IMR-90 (cell line): ENCODE measurements around the gene FBXL13. TPM values are rescaled to one million over a fixed set of nuclear protein-coding genes. Genes with fewer than 3 reads are reported as not detected.

Experiments used
- ATAC-seq: fragments of 200-7000 bp; cut with Tn5 transposase; 2 replicates; pipeline ENCODE4 v1.9.1; 2020; ENCODE audit warnings: low read depth, mild to moderate bottlenecking, moderate library complexity
- BruUV-seq: library from RNA; stranded (reverse); fragments of 400-500 nt; replicated peaks from 2 replicates; lab custom pipeline; 2021; lab: Mats Ljungman, UMichigan
- CTCF ChIA-PET: fragments of 300-600 bp; formaldehyde crosslinking; extraction: SDS; loops from one replicate; lab custom pipeline; 2021; ENCODE audit warnings: antibody characterized with exemption; lab: Yijun Ruan, JAX
- POLR2A ChIA-PET: fragments of 300-600 bp; sonication (Branson Sonifier 250); formaldehyde crosslinking; loops from one replicate; lab custom pipeline; 2022; ENCODE audit warnings: antibody characterized with exemption; ENCODE audit not compliant: unreplicated experiment; lab: Charles Lee
- DNase-seq: peaks from one replicate; pipeline ENCODE4 v3.0.0; 2013
- H2AFZ ChIP-seq: replicated peaks from 2 replicates; pipeline ENCODE3; 2013; ENCODE audit warnings: low read length, mild to moderate bottlenecking; ENCODE audit not compliant: poor library complexity
- H2AK5ac ChIP-seq: 2 replicates; pipeline ENCODE4 v1.6.1; 2013; ENCODE audit warnings: low read depth, low read length, inconsistent platforms
- H2AK9ac ChIP-seq: replicated peaks from 2 replicates; pipeline ENCODE3; 2013; ENCODE audit warnings: mild to moderate bottlenecking, low read depth, low read length, moderate library complexity; ENCODE audit not compliant: poor library complexity
- H2BK120ac ChIP-seq: 2 replicates; pipeline ENCODE4 v1.6.1; 2013; ENCODE audit warnings: low read depth, low read length, inconsistent platforms
- H2BK15ac ChIP-seq: 3 replicates; pipeline ENCODE4 v1.6.1; 2013; ENCODE audit warnings: low read depth, low read length, inconsistent platforms
- H2BK20ac ChIP-seq: 2 replicates; pipeline ENCODE4 v1.6.1; 2013; ENCODE audit warnings: low read depth, mild to moderate bottlenecking, inconsistent platforms, low read length, moderate library complexity
- H2BK5ac ChIP-seq: 2 replicates; pipeline ENCODE4 v1.6.1; 2013; ENCODE audit warnings: mild to moderate bottlenecking, low read depth, low read length, inconsistent platforms; ENCODE audit not compliant: poor library complexity, severe bottlenecking
- H3K14ac ChIP-seq: replicated peaks from 2 replicates; pipeline ENCODE4 v1.6.1; 2013; ENCODE audit warnings: low read depth, low read length, inconsistent platforms
- H3K18ac ChIP-seq: 2 replicates; pipeline ENCODE4 v1.6.1; 2013; ENCODE audit warnings: low read depth, low read length, control low read depth
- H3K23ac ChIP-seq: 2 replicates; pipeline ENCODE4 v1.6.1; 2013; ENCODE audit warnings: low read depth, low read length, inconsistent platforms
- H3K27ac ChIP-seq: 2 replicates; pipeline ENCODE4 v1.5.1; 2013; ENCODE audit warnings: mild to moderate bottlenecking, control low read depth, low read length; ENCODE audit not compliant: insufficient read depth
- H3K27me3 ChIP-seq: 2 replicates; pipeline ENCODE4 v1.6.1; 2013; ENCODE audit warnings: low read length; ENCODE audit not compliant: control insufficient read depth, insufficient read depth
- H3K36me3 ChIP-seq: 2 replicates; pipeline ENCODE4 v1.6.1; 2013; ENCODE audit warnings: low read length, mixed read lengths; ENCODE audit not compliant: control insufficient read depth, insufficient read depth
- H3K4ac ChIP-seq: 2 replicates; pipeline ENCODE4 v1.6.1; 2013; ENCODE audit warnings: low read depth, low read length, inconsistent platforms
- H3K4me1 ChIP-seq: 2 replicates; pipeline ENCODE4 v1.6.1; 2013; ENCODE audit warnings: low read length, mixed read lengths; ENCODE audit not compliant: control insufficient read depth, insufficient read depth
- H3K4me2 ChIP-seq: 2 replicates; pipeline ENCODE4 v1.6.1; 2013; ENCODE audit warnings: low read depth, mild to moderate bottlenecking, control low read depth, low read length, moderate library complexity
- H3K4me3 ChIP-seq: 2 replicates; pipeline ENCODE4 v1.5.1; 2013; ENCODE audit warnings: low read depth, mild to moderate bottlenecking, control low read depth, low read length, moderate library complexity; ENCODE audit not compliant: insufficient read depth
- H3K56ac ChIP-seq: 2 replicates; pipeline ENCODE4 v1.6.1; 2013; ENCODE audit warnings: low read length, inconsistent platforms; ENCODE audit not compliant: insufficient read depth; ENCODE audit errors: extremely low read depth
- H3K79me1 ChIP-seq, 2 experiments: 2 replicates each; pipeline ENCODE4 v1.6.1; 2013; ENCODE audit warnings: low read length in 2 of 2, inconsistent platforms in 1 of 2, low read depth in 1 of 2
- H3K9ac ChIP-seq: 2 replicates; pipeline ENCODE4 v1.6.1; 2013; ENCODE audit warnings: low read depth, low read length, control low read depth
- H3K9me1 ChIP-seq: 2 replicates; pipeline ENCODE4 v1.6.1; 2013; ENCODE audit warnings: low read length, inconsistent platforms; ENCODE audit not compliant: insufficient read depth
- H3K9me3 ChIP-seq: 2 replicates; pipeline ENCODE4 v1.6.1; 2013; ENCODE audit warnings: low read length; ENCODE audit not compliant: control insufficient read depth, insufficient read depth
- H4K20me1 ChIP-seq: 2 replicates; pipeline ENCODE4 v1.6.1; 2013; ENCODE audit warnings: low read length, inconsistent platforms; ENCODE audit not compliant: insufficient read depth
- H4K5ac ChIP-seq: 2 replicates; pipeline ENCODE4 v1.6.1; 2013; ENCODE audit warnings: mild to moderate bottlenecking, low read depth, low read length, control low read depth
- H4K8ac ChIP-seq, 2 experiments: 2 replicates each; pipeline ENCODE4 v1.6.1; 2013; ENCODE audit warnings: low read depth in 2 of 2, low read length in 2 of 2, control low read depth in 1 of 2, inconsistent platforms in 1 of 2
- H4K91ac ChIP-seq: 2 replicates; pipeline ENCODE4 v1.6.1; 2013; ENCODE audit warnings: low read depth, low read length, inconsistent platforms; ENCODE audit not compliant: insufficient read depth
- CEBPB ChIP-seq: IDR thresholded peaks from 2 replicates; pipeline ENCODE4 v1.6.1; 2012; ENCODE audit warnings: low read depth, low read length, improper control_type of control experiment
- MAFK ChIP-seq: IDR thresholded peaks from 2 replicates; pipeline ENCODE4 v1.6.1; 2012; ENCODE audit warnings: low read depth, low read length, improper control_type of control experiment
- WGBS, 2 experiments: methylation state at CpG; one replicate each; pipeline versions ENCODE4 v1.1.5 to v1.1.7; 2013; ENCODE audit warnings: missing lambda C conversion rate in 2 of 2; ENCODE audit not compliant: insufficient read length in 1 of 2; ENCODE audit errors: extremely low coverage in 2 of 2; 5-methylcytosine and 5-hydroxymethylcytosine counted together
- dilution Hi-C: fragments of 300-500 bp; cut with HindIII; formaldehyde crosslinking; loops from one replicate; pipeline ENCODE4 v1.14.3; 2018; ENCODE audit warnings: low sequenced_read_pairs; ENCODE audit not compliant: unreplicated experiment
- in situ Hi-C: fragments of 300-500 bp; cut with MboI; formaldehyde crosslinking; loops from 3 replicates; pipeline ENCODE4 v1.14.3; 2019; ENCODE audit warnings: low sequenced_read_pairs, inconsistent platforms, mixed read lengths
- intact Hi-C: fragments of 100-400 bp; cut with micrococcal nuclease; formaldehyde crosslinking; loops from 2 replicates; pipeline ENCODE4 v1.10.0; 2022
- polyA plus RNA-seq, 3 experiments: library from polyadenylated mRNA; depleted of rRNA; stranded (reverse); fragments of >200 nt; gene quantifications; 2 replicates each; pipeline ENCODE4 v1.2.3, GENCODE V29; 2012; ENCODE audit warnings: low replicate concordance in 1 of 3
- total RNA-seq: library from RNA; depleted of rRNA; stranded (reverse); fragments of >200 nt; gene quantifications from 2 replicates; pipeline ENCODE4 v1.2.3, GENCODE V29; 2012

The FBXL13 gene
- total and polyA plus RNA-seq, 2 of the 4 experiments (the other 2 are of a cell fraction), result 0.24 to 0.36 TPM

DNA sequence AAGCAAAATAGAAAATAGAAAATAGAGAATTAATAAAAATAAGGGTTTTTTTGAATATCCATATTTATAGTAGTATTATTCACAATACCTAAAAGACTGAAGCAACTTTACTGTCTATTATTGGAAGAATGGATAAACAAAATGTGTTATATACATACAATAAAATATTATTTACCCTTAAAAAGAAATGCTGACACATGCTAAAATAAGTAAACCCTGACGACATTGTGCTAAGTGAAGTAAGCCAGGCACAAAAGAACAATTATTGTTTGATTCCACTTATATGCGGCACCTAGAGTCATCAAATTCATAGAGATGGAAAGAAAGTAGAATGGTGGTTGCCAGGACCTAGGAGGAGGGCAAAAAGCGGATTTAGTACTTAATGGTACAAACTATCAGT lies 122.8 kb downstream of the FBXL13 start:
- ATAC-seq (no peak), DNase-seq (no peak)
- H3K9me3 ChIP-seq, result no peaks in the 10 kb centered on the region
- no peak overlapping the region for H3K4ac ChIP-seq
- no peak overlapping the region for H3K56ac ChIP-seq
- no peaks in the 10 kb centered on the region for H3K79me1 ChIP-seq
- H3K9ac ChIP-seq, result no peak overlapping the region
- no peak overlapping the region for H2AK9ac ChIP-seq
- H2AK5ac ChIP-seq, result no peak overlapping the region
- 100% methylated on average over 1 of the region's 3 CpGs; no CpG with 5 or more reads in 1 of the 2 experiments for WGBS, 2 experiments
- H2BK120ac ChIP-seq, result no peak overlapping the region
- no peak overlapping the region for H4K8ac ChIP-seq
- H2AFZ ChIP-seq, result no peak overlapping the region
- H3K4me1 ChIP-seq, result no peaks in the 10 kb centered on the region
- H3K23ac ChIP-seq, result no peak overlapping the region
- TF ChIP-seq CEBPB (no peak), MAFK (peak; percentile 95)
- BruUV-seq, result no TSS peak
- no peaks in the 10 kb centered on the region for H4K20me1 ChIP-seq
- H3K4me2 ChIP-seq, result no peak overlapping the region
- H3K4me3 ChIP-seq, result no peak overlapping the region
- H3K14ac ChIP-seq, result no peak overlapping the region
- no peak overlapping the region for H2BK15ac ChIP-seq
- no peak overlapping the region for H4K91ac ChIP-seq
- no peak overlapping the region for H3K18ac ChIP-seq
- H3K9me1 ChIP-seq, result no peaks in the 10 kb centered on the region
- H2BK5ac ChIP-seq, result no peak overlapping the region
- intact Hi-C loops (no loop called here), dilution Hi-C loops (no loop called here), in situ Hi-C loops (no loop called here)
- H2BK20ac ChIP-seq, result no peak overlapping the region
- no peak overlapping the region for H3K27ac ChIP-seq
- no peak overlapping the region for H4K5ac ChIP-seq
- H3K36me3 ChIP-seq, result no peaks in the 10 kb centered on the region
- H3K27me3 ChIP-seq, result no peaks in the 10 kb centered on the region
- ChIA-PET POLR2A (no interaction called here), CTCF (no interaction called here)
